Gastroesophageal sphincter (tissue), 4 donors: ENCODE measurements around the gene DLGAP5. TPM values are rescaled to one million over a fixed set of nuclear protein-coding genes. Genes with fewer than 3 reads are reported as not detected.

Source experiments
- ATAC-seq: fragments of 150-250 bp; one replicate; pipeline ENCODE4 v1.9.1; 2016; ENCODE audit warnings: mild to moderate bottlenecking, moderate library complexity
- H3K27ac ChIP-seq, 4 donors: fragments of 200-600 bp; sonication (generic) in 3 of 4; 1 replicate in 3 of 4; 2 replicates in 1 of 4; pipeline ENCODE4 v1.5.1; 2016 to 2019
- H3K27me3 ChIP-seq: fragments of 200-600 bp; sonication (generic); one replicate; pipeline ENCODE4 v1.5.1; 2019
- H3K36me3 ChIP-seq, 2 donors: fragments of 200-600 bp; sonication (generic); one replicate each; pipeline ENCODE4 v1.5.1; 2019; ENCODE audit warnings: control low read depth in 1 of 2
- H3K4me1 ChIP-seq, 3 donors: fragments of 200-600 bp; sonication (generic); 1 replicate in 2 of 3; 2 replicates in 1 of 3; pipeline ENCODE4 v1.5.1; 2016 to 2019; ENCODE audit warnings: control low read depth in 2 of 3
- H3K4me3 ChIP-seq, 2 donors: fragments of 200-600 bp; sonication (generic); one replicate each; pipeline ENCODE4 v1.5.1; 2019; ENCODE audit warnings: mild to moderate bottlenecking in 1 of 2, moderate library complexity in 1 of 2
- H3K9me3 ChIP-seq, 3 donors: fragments of 200-600 bp; sonication (generic); one replicate each; pipeline ENCODE4 v1.5.1; 2017 to 2019; ENCODE audit warnings: control low read depth in 2 of 3
- EP300 ChIP-seq: sonication (generic); formaldehyde crosslinking; IDR thresholded peaks from one replicate; pipeline ENCODE4 v1.6.1; 2017; ENCODE audit warnings: antibody characterized with exemption, mild to moderate bottlenecking
- POLR2A ChIP-seq, 2 donors: fragments of 450-650 bp; IDR thresholded peaks; one replicate each; pipeline ENCODE4 v1.6.1; 2017; ENCODE audit warnings: antibody characterized with exemption in 2 of 2, mild to moderate bottlenecking in 2 of 2, moderate library complexity in 1 of 2
- POLR2AphosphoS5 ChIP-seq: sonication (generic); formaldehyde crosslinking; IDR thresholded peaks from one replicate; pipeline ENCODE4 v1.6.1; 2017; ENCODE audit warnings: antibody characterized with exemption
- WGBS, 2 donors: methylation state at CpG; one replicate each; pipeline ENCODE4 v1.1.5; 2018; ENCODE audit warnings: low coverage in 1 of 2; 5-methylcytosine and 5-hydroxymethylcytosine counted together
- total RNA-seq, 4 donors: library from RNA; depleted of rRNA; stranded (reverse); fragments of >200 nt; gene quantifications; one replicate each; pipeline ENCODE4 v1.1.0, GENCODE V29; 2016
- TF ChIP-seq, protein P1 (sequence below), 4 experiments: fragments of 200-600 bp in 2 of 4; fragments of 450-650 bp in 2 of 4; sonication (generic) in 1 of 4; IDR thresholded peaks; one replicate each; pipeline ENCODE4 v1.5.1; 2017 to 2019; ENCODE audit warnings: antibody characterized with exemption in 4 of 4, mild to moderate bottlenecking in 2 of 4, moderate library complexity in 2 of 4

Gene DLGAP5
- total RNA-seq, 4 donors from 2014 or later: 0.23 to 1.2 TPM; not detected in 2

DNA sequence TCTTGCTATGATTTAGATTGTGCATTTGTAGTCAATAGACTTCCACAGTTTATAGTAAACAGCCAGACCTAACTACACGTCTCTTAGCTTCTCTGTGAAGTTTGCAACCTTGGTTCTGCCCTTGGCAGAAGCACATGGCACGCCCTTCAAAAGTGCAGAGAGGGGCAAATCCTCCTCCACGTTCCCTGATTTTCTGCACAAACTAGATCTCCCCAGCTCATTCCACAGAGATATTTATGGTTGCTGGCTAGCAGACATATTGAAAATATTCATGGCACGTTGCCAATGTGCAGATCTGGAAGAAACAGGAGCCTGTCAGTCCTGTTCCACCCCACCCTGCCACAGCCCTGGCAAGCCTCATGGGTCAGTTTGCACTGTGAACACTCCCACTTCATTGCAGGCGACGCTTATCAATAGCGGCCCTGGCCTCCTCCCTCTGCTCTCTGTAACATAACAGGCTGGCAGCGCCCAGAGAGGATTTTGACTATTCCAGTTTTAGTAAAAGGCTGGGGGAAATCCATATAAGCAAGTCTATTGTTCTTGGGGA, 68.9 kb downstream of the DLGAP5 start:
- ATAC-seq: no peak
- no peaks in the 10 kb centered on the region for H3K27me3 ChIP-seq
- no peak overlapping the region for H3K4me3 ChIP-seq
- peaks cover 0 to 66% (median 5%) of the 10 kb centered on the region in 3 donors for H3K4me1 ChIP-seq
- TF ChIP-seq POLR2A (IDR thresholded peaks at IDR 0.05): no peak
- TF ChIP-seq, protein P1, sequence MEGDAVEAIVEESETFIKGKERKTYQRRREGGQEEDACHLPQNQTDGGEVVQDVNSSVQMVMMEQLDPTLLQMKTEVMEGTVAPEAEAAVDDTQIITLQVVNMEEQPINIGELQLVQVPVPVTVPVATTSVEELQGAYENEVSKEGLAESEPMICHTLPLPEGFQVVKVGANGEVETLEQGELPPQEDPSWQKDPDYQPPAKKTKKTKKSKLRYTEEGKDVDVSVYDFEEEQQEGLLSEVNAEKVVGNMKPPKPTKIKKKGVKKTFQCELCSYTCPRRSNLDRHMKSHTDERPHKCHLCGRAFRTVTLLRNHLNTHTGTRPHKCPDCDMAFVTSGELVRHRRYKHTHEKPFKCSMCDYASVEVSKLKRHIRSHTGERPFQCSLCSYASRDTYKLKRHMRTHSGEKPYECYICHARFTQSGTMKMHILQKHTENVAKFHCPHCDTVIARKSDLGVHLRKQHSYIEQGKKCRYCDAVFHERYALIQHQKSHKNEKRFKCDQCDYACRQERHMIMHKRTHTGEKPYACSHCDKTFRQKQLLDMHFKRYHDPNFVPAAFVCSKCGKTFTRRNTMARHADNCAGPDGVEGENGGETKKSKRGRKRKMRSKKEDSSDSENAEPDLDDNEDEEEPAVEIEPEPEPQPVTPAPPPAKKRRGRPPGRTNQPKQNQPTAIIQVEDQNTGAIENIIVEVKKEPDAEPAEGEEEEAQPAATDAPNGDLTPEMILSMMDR (IDR thresholded peaks at IDR 0.05): no peak
- no peak for TF ChIP-seq POLR2AphosphoS5
- no peak for TF ChIP-seq EP300
- H3K36me3 ChIP-seq: no peaks in the 10 kb centered on the region
- H3K27ac ChIP-seq: peak overlapping the region in 1 of 4 donors; percentile 21
- 3 to 57% methylated on average over 4 to 7 of the region's 8 CpGs for WGBS, 2 donors
- H3K9me3 ChIP-seq: no peaks in the 10 kb centered on the region

GRCh38 chr14:55121628-55122439, 69.6 kb downstream of the DLGAP5 start:
- TF ChIP-seq, protein P1 (IDR thresholded peaks at IDR 0.05): no peak
- TF ChIP-seq EP300 (no peak), POLR2A (IDR thresholded peaks at IDR 0.05) (no peak)
- Histone ChIP-seq H3K9me3 (no peaks in the 10 kb centered on the region), H3K27ac (no peak overlapping the region), H3K36me3 (no peaks in the 10 kb centered on the region), H3K27me3 (no peaks in the 10 kb centered on the region), H3K4me1 (peaks cover 0 to 59% (median 5%) of the 10 kb centered on the region in 3 donors), H3K4me3 (no peak overlapping the region)
- no peak for ATAC-seq
- WGBS, 2 donors: 74 to 86% methylated on average over 2 to 9 of the region's 9 CpGs

DNA sequence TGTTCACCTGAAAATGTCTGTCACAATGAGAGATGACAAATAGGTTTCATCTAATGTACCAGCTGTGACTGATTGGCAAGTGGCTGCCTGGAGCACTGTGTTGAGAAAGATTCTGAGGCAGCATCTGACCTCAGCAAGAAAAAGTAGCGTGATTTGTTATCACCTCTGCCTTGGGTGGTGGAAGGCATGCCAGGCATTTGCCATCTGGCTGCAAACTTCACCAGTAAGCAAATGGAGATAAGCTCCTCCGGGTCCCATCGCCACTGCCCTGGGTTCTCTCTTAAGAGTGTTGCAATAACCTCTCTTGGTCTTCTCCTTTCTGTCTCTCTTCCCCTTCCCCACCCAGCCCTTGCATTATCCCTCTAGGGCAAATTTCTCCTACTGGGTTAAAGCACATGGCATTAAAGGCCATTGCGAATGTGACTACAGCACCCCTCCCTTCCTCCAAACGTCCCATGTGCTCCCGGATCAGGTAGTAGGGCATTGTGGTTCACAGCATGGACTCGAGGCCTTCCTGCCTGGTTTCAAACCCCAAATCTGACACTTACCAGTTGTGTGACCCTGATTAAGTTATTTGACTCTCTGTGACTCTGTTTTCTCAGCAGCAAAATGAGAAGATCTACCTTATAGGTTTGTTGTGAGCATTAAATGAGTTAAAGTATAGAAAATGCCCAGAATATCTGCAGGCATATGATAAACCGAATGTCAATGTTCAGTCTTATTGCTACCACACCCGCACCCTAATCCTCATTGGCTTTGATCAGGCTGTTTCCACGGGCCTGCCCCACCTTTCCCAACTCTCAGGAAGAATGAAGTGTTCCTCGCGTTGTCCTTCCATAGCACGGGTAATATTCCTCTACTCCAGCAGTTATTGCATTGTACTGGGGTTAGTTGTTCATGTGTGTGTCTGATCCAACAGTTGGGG, 70.6 kb downstream of the DLGAP5 start:
- no peak for ATAC-seq
- 89 to 93% methylated on average over 12 of the region's 13 CpGs for WGBS, 2 donors
- no peak overlapping the region for H3K27ac ChIP-seq

DNA sequence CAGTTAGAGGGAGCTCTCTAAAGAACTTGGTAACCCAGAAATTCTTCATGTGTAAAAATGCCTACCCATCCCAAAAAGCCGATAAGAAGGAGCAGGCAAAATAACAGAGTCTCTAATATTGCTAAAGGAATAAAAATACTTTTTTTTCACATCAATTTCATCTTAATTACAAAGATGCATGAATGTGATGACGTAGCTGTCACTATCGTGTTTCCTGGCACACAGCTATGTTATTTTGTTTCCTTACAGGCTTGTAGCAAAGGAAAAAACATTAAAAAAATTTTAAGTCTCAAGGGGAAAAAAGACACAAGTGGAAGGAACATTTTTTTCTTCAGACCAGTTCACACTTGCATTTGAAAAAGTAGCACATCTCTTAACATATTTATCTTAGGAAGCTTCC, 72.6 kb downstream of the DLGAP5 start:
- Histone ChIP-seq H3K36me3 (no peaks in the 10 kb centered on the region), H3K4me1 (peaks cover 0 to 45% (median 5%) of the 10 kb centered on the region in 3 donors), H3K4me3 (no peak overlapping the region), H3K27me3 (no peaks in the 10 kb centered on the region), H3K9me3 (no peaks in the 10 kb centered on the region), H3K27ac (peak overlapping the region; percentile 21 to 69 (median 60))
- WGBS, 2 donors: 37 to 47% methylated on average over 2 to 3 of the region's 3 CpGs
- TF ChIP-seq POLR2A (IDR thresholded peaks at IDR 0.05): no peak
- TF ChIP-seq POLR2AphosphoS5: no peak
- TF ChIP-seq EP300: no peak
- TF ChIP-seq, protein P1 (IDR thresholded peaks at IDR 0.05): no peak
- no peak for ATAC-seq

More for the DNA sequence above, 70.6 kb downstream of the DLGAP5 start:
- TF ChIP-seq POLR2A (IDR thresholded peaks at IDR 0.05) (no peak), POLR2AphosphoS5 (no peak), EP300 (no peak)
- TF ChIP-seq, protein P1 (IDR thresholded peaks at IDR 0.05): no peak
- Histone ChIP-seq H3K4me3 (no peak overlapping the region), H3K4me1 (peaks cover 0 to 49% (median 5%) of the 10 kb centered on the region in 3 donors), H3K9me3 (no peaks in the 10 kb centered on the region), H3K27me3 (no peaks in the 10 kb centered on the region), H3K36me3 (no peaks in the 10 kb centered on the region)
